Measurements from ENCODE around the gene KRTAP10-10. TPM values are rescaled to one million over a fixed set of nuclear protein-coding genes. Genes with fewer than 3 reads are reported as not detected.

The KRTAP10-10 gene
- total RNA-seq, 4 donors from 2014 or later: not detected

DNA sequence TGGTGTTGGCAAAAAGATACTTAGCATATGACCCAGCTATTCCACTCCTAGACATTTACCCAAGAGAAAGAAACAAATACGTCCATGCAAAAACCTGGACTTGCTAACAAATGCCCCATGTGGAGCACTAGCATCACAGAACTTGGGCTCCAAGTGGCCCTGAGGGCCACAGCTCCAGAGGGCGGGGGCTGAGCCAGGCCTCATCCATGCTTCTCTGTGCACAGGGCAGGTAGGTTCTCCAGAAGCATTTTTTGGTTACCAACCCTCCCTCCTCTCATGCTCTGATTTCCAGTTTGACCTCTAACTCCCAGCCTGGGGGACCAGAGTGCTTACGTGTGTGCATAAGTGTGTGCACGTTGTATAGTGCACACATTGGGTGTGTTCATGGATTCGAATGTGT, 27.5 kb downstream of the KRTAP10-10 start:
- TF ChIP-seq POLR2A (IDR thresholded peaks at IDR 0.05): no peak
- TF ChIP-seq, protein P1, sequence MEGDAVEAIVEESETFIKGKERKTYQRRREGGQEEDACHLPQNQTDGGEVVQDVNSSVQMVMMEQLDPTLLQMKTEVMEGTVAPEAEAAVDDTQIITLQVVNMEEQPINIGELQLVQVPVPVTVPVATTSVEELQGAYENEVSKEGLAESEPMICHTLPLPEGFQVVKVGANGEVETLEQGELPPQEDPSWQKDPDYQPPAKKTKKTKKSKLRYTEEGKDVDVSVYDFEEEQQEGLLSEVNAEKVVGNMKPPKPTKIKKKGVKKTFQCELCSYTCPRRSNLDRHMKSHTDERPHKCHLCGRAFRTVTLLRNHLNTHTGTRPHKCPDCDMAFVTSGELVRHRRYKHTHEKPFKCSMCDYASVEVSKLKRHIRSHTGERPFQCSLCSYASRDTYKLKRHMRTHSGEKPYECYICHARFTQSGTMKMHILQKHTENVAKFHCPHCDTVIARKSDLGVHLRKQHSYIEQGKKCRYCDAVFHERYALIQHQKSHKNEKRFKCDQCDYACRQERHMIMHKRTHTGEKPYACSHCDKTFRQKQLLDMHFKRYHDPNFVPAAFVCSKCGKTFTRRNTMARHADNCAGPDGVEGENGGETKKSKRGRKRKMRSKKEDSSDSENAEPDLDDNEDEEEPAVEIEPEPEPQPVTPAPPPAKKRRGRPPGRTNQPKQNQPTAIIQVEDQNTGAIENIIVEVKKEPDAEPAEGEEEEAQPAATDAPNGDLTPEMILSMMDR (IDR thresholded peaks at IDR 0.05): no peak
- TF ChIP-seq EP300 (IDR thresholded peaks at IDR 0.05): no peak
- 82 to 84% methylated on average over 5 of the region's 5 CpGs for WGBS, 2 donors
- H3K4me3 ChIP-seq: no peak overlapping the region
- H3K27ac ChIP-seq: no peak overlapping the region
- H3K27me3 ChIP-seq: no peaks in the 10 kb centered on the region
- H3K36me3 ChIP-seq: no peaks in the 10 kb centered on the region
- no peak for DNase-seq (ENCODE audit: low spot score in 2 of 2)
- H3K9me3 ChIP-seq: peaks cover 0 to 31% (median 0%) of the 10 kb centered on the region in 4 donors
- H3K4me1 ChIP-seq: no peaks in the 10 kb centered on the region

DNA sequence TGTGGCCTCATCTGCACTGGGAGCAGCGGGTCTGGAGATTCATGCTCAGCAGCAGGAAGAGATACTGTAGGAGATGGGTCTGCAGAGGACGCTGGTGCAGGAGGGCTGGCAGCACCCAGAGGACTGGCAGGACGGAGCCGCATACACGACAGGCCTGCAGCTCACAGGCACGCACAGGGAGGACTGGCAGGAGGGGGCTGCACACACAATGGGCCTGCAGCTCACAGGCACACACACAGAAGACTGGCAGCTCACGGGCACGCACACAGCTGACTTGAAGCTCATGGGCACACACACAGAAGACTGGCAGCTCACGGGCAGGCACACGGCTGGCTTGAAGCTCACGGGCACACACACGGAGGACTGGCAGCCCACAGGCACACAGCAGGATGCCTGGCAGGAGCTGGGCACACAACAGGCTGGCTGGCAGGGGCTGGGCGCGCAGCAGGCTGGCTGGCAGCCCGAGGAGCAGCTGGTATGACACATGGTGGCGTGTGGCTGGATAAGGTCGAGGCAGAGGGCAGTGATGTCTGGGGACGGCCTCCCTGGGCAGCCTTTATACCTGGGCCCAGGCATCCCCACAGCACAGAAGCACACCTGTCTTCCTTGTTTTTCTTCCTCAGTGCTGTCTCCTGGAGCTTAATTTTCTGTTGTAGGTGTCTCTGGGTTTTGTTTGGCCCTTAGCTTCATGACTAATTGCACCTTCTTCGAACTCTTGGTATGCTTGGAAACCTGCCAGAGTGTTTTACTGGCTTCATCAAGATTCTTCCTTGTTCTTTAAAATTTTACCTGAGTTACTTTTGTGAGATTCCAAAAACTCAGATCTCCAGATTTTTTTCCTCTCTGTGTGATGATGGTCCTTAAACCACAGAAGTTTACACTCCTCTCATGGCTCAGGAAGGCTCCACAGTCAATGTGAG, 29.5 kb downstream of the KRTAP10-10 start, which contains the start of gene KRTAP12-2:
TSS of gene KRTAP12-2 (minus strand) at position 527 of the 920 bp plus-strand sequence. CDS start at position 486, 41 bp downstream.
- Histone ChIP-seq H3K27me3 (no peaks in the 10 kb centered on the region), H3K36me3 (no peaks in the 10 kb centered on the region), H3K4me1 (no peaks in the 10 kb centered on the region), H3K4me3 (no peak within 1 kb of the TSS), H3K27ac (no peak within 1 kb of the TSS), H3K9me3 (peaks cover 0 to 43% (median 3%) of the 10 kb centered on the region in 4 donors)
- WGBS, 2 donors: 56 to 89% methylated on average over 14 to 19 of the region's 19 CpGs
- TF ChIP-seq, protein P1 (IDR thresholded peaks at IDR 0.05): no peak
- TF ChIP-seq POLR2A (IDR thresholded peaks at IDR 0.05) (no peak), EP300 (IDR thresholded peaks at IDR 0.05) (no peak)
- DNase-seq (ENCODE audit: low spot score in 2 of 2): no peak

DNA sequence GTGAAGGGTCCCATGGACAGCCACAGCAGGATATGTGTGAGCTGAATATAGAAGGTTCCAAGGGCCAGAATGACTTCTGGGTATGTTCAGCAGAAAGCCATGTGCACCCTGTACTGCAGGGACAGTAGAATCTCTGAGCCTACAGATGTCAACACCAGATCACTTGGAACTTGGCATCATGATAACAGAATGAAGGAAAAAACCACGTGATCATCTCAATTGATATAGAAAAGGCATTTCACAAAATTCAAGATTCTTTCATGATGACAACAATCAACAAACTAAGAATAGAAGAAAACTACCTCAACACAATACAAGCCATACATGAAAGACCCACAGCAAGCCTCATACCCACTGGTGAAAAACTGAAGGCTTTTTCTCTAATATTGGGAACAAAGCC, 30.5 kb downstream of the KRTAP10-10 start:
- no peak overlapping the region for H3K27ac ChIP-seq
- TF ChIP-seq, protein P1 (IDR thresholded peaks at IDR 0.05): no peak
- no peak for TF ChIP-seq EP300 (IDR thresholded peaks at IDR 0.05)
- TF ChIP-seq POLR2A (IDR thresholded peaks at IDR 0.05): no peak
- DNase-seq (ENCODE audit: low spot score in 2 of 2): no peak
- H3K4me3 ChIP-seq: no peak overlapping the region
- H3K27me3 ChIP-seq: no peaks in the 10 kb centered on the region
- no peaks in the 10 kb centered on the region for H3K36me3 ChIP-seq
- H3K4me1 ChIP-seq: no peaks in the 10 kb centered on the region
- H3K9me3 ChIP-seq: peaks cover 0 to 53% (median 4%) of the 10 kb centered on the region in 4 donors
- 53 to 57% methylated on average over 1 of the region's 1 CpG for WGBS, 2 donors

DNA sequence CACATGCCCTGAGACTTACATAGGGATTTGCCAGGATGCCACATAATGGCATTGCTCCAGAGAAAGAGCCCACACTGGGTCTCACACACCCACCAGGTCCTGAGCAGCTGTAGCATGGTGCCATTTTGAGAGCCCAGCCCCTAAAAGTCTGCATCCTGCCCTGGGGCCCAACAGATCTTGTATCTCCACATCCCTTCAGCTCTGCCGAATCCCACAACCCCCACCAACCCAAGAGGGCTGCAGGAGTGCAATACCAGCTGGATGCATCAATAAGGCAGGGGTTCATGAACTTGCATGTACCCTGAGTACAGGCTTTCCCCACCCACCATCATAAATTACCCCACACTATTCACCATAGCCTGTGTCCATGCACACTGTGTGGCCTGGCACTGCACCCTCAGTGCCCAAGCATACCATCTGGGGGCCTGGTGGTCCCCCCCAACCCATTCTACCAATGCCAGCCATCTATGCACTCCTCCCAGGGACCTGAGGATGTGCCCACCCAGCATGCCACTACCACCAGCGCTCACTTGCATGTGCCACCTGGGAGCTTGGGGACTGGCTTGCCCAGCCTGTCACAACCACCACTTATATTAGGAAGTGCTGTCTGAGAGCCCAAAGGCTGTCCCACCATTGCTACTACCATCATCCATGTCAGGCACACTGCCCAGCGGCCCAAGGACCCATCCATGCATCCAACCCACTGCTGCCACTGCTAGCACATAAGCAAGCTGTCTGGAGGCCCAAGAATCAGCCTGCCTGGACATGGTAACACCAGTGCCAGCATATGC, 33.7 kb downstream of the KRTAP10-10 start:
- Histone ChIP-seq H3K9me3 (peaks cover 0 to 55% (median 8%) of the 10 kb centered on the region in 4 donors), H3K36me3 (no peaks in the 10 kb centered on the region), H3K4me1 (no peaks in the 10 kb centered on the region), H3K4me3 (no peak overlapping the region), H3K27ac (no peak overlapping the region), H3K27me3 (no peaks in the 10 kb centered on the region)
- no peak for DNase-seq (ENCODE audit: low spot score in 2 of 2)
- TF ChIP-seq POLR2A (IDR thresholded peaks at IDR 0.05): no peak
- TF ChIP-seq, protein P1 (IDR thresholded peaks at IDR 0.05): no peak
- no peak for TF ChIP-seq EP300 (IDR thresholded peaks at IDR 0.05)
- WGBS, 2 donors: 80 to 91% methylated on average over 3 of the region's 3 CpGs

Data from tibial nerve (tissue), 4 donors.